SK-N-SH (cell line): ENCODE results near the gene PFKM. TPM values are rescaled to one million over a fixed set of nuclear protein-coding genes. Genes with fewer than 3 reads are reported as not detected.

Experiments used
- CTCF ChIA-PET: fragments of 300-600, 350-600 bp; formaldehyde crosslinking; extraction: SDS; loops from one replicate; lab custom pipeline; 2021; lab: Yijun Ruan, JAX
- POLR2A ChIA-PET: fragments of 350-600 bp; sonication (Branson Sonifier 250); formaldehyde crosslinking; extraction: SDS; loops from one replicate; lab custom pipeline; 2020; ENCODE audit warnings: antibody characterized with exemption, inconsistent platforms; lab: Yijun Ruan, JAX
- DNase-seq: peaks from one replicate; pipeline ENCODE4 v3.0.0; 2012
- H2AFZ ChIP-seq: fragments of 200-600 bp; sonication (generic); 2 replicates; pipeline ENCODE4 v1.8.1; 2016; ENCODE audit warnings: antibody characterized with exemption, mild to moderate bottlenecking, low read depth
- H3F3A ChIP-seq: fragments of 200-600 bp; sonication (generic); replicated peaks from 2 replicates; pipeline ENCODE3; 2016; ENCODE audit warnings: antibody characterized with exemption, mild to moderate bottlenecking; ENCODE audit not compliant: insufficient read depth
- H3K27ac ChIP-seq, 2 experiments: fragments of 200-500 bp in 1 of 2; fragments of 200-600 bp in 1 of 2; sonication (Bioruptor generic) in 1 of 2; sonication (generic), shearing (Covaris generic) in 1 of 2; 2 replicates each; pipeline versions ENCODE4 v1.5.1 to v1.6.1; 2014 to 2016; ENCODE audit warnings: low read depth in 2 of 2, inconsistent platforms in 1 of 2, low read length in 1 of 2, mild to moderate bottlenecking in 1 of 2, mixed read lengths in 1 of 2
- H3K27me3 ChIP-seq: fragments of 200-600 bp; sonication (generic), shearing (Covaris generic); 2 replicates; pipeline ENCODE4 v1.6.1; 2016; ENCODE audit warnings: mixed run types; ENCODE audit not compliant: insufficient read depth
- H3K36me3 ChIP-seq, 2 experiments: fragments of 200-500 bp in 1 of 2; fragments of 200-600 bp in 1 of 2; sonication (Bioruptor generic) in 1 of 2; sonication (generic) in 1 of 2; replicated peaks in 1 of 2; 2 replicates each; pipeline versions ENCODE3 to v1.5.1; 2014 to 2016; ENCODE audit warnings: low read length in 1 of 2, mild to moderate bottlenecking in 1 of 2; ENCODE audit not compliant: insufficient read depth in 2 of 2, control insufficient read depth in 1 of 2
- H3K4me1 ChIP-seq, 2 experiments: fragments of 200-500 bp in 1 of 2; fragments of 200-600 bp in 1 of 2; sonication (Bioruptor generic) in 1 of 2; sonication (generic), shearing (Covaris generic) in 1 of 2; 2 replicates each; pipeline versions ENCODE4 v1.5.1 to v1.6.1; 2014 to 2016; ENCODE audit warnings: low read depth in 1 of 2, low read length in 1 of 2, mixed run types in 1 of 2; ENCODE audit not compliant: insufficient read depth in 2 of 2, control insufficient read depth in 1 of 2
- H3K4me2 ChIP-seq: fragments of 200-600 bp; sonication (generic), shearing (Covaris generic); 2 replicates; pipeline ENCODE4 v1.6.1; 2017; ENCODE audit warnings: mixed run types
- H3K4me3 ChIP-seq, 2 experiments: fragments of 200-500 bp in 1 of 2; fragments of 200-600 bp in 1 of 2; sonication (Bioruptor generic) in 1 of 2; sonication (generic), shearing (Covaris generic) in 1 of 2; 2 replicates each; pipeline versions ENCODE4 v1.5.1 to v1.8.1; 2014 to 2016; ENCODE audit warnings: low read depth in 2 of 2, inconsistent platforms in 1 of 2, low read length in 1 of 2, mild to moderate bottlenecking in 1 of 2, mixed read lengths in 1 of 2, moderate library complexity in 1 of 2
- H3K79me2 ChIP-seq: fragments of 200-600 bp; sonication (generic); 2 replicates; pipeline ENCODE4 v1.8.1; 2017; ENCODE audit warnings: mild to moderate bottlenecking; ENCODE audit not compliant: insufficient read depth
- H3K9ac ChIP-seq: fragments of 200-600 bp; sonication (generic); 2 replicates; pipeline ENCODE4 v1.6.1; 2017; ENCODE audit warnings: mixed run types
- H3K9me2 ChIP-seq: fragments of 200-600 bp; sonication (generic); 2 replicates; pipeline ENCODE4 v1.6.1; 2017; ENCODE audit warnings: mixed run types
- H3K9me3 ChIP-seq: fragments of 200-600 bp; sonication (generic); 2 replicates; pipeline ENCODE4 v1.6.1; 2017; ENCODE audit warnings: mixed run types, mild to moderate bottlenecking, moderate library complexity
- H4K20me1 ChIP-seq: fragments of 200-600 bp; sonication (generic); 2 replicates; pipeline ENCODE4 v1.6.1; 2017; ENCODE audit warnings: mild to moderate bottlenecking, mixed run types; ENCODE audit not compliant: insufficient read depth
- CHD2 ChIP-seq: fragments of 150-350 bp; IDR thresholded peaks from 2 replicates; pipeline ENCODE4 v1.6.1; 2018; ENCODE audit warnings: low read length; ENCODE audit not compliant: partially characterized antibody
- ELF1 ChIP-seq: IDR thresholded peaks from 2 replicates; pipeline ENCODE4 v1.4.0; 2012
- FOSL2 ChIP-seq: IDR thresholded peaks from 2 replicates; pipeline ENCODE4 v1.4.0; 2012; ENCODE audit warnings: low read depth, mild to moderate bottlenecking, moderate library complexity, borderline replicate concordance
- FOXM1 ChIP-seq: IDR thresholded peaks from 2 replicates; pipeline ENCODE4 v1.4.0; 2012; ENCODE audit warnings: low read depth, mild to moderate bottlenecking
- GABPA ChIP-seq: IDR thresholded peaks from 2 replicates; pipeline ENCODE4 v1.4.0; 2012; ENCODE audit warnings: low read depth, mild to moderate bottlenecking
- GATA2 ChIP-seq: sonication (generic); formaldehyde crosslinking; IDR thresholded peaks from 2 replicates; pipeline ENCODE4 v1.5.0; 2020; ENCODE audit warnings: mild to moderate bottlenecking, missing genetic modification reagents
- IRF3 ChIP-seq: fragments of 150-350 bp; IDR thresholded peaks from 2 replicates; pipeline ENCODE4 v1.6.1; 2016; ENCODE audit warnings: mild to moderate bottlenecking, low read depth, low read length
- MAX ChIP-seq: IDR thresholded peaks from 2 replicates; pipeline ENCODE4 v1.4.0; 2012; ENCODE audit warnings: low read depth
- NFIC ChIP-seq: IDR thresholded peaks from 2 replicates; pipeline ENCODE4 v1.4.0; 2012; ENCODE audit warnings: borderline replicate concordance
- POLR2AphosphoS5 ChIP-seq: IDR thresholded peaks from 2 replicates; pipeline ENCODE4 v1.6.1; 2012; ENCODE audit warnings: low read depth, low read length
- RAD21 ChIP-seq: IDR thresholded peaks from 2 replicates; pipeline ENCODE4 v1.6.1; 2012; ENCODE audit warnings: mild to moderate bottlenecking, low read length
- REST ChIP-seq: IDR thresholded peaks from 2 replicates; pipeline ENCODE4 v1.6.1; 2012; ENCODE audit warnings: mild to moderate bottlenecking, low read depth, low read length, moderate library complexity
- RFX5 ChIP-seq: IDR thresholded peaks from 2 replicates; pipeline ENCODE4 v1.6.1; 2012; ENCODE audit warnings: mild to moderate bottlenecking, improper control_type of control experiment, low read length
- RXRA ChIP-seq: IDR thresholded peaks from 2 replicates; pipeline ENCODE4 v1.4.0; 2012; ENCODE audit warnings: low read depth, mild to moderate bottlenecking, borderline replicate concordance
- SIN3A ChIP-seq: IDR thresholded peaks from 2 replicates; pipeline ENCODE4 v1.6.1; 2012; ENCODE audit warnings: low read depth, mild to moderate bottlenecking, low read length, moderate library complexity, borderline replicate concordance
- YY1 ChIP-seq: IDR thresholded peaks from 2 replicates; pipeline ENCODE4 v1.4.0; 2012; ENCODE audit warnings: low read depth, mild to moderate bottlenecking
- WGBS: methylation state at CpG from one replicate; pipeline ENCODE4 v1.1.6; 2017; ENCODE audit warnings: low lambda C conversion rate; 5-methylcytosine and 5-hydroxymethylcytosine counted together
- polyA plus RNA-seq, 3 experiments: library from polyadenylated mRNA; depleted of rRNA; stranded (reverse); fragments of >200 nt; gene quantifications; 2 replicates each; pipeline ENCODE4 v1.2.3, GENCODE V29; 2012

The PFKM gene
- polyA plus RNA-seq, 1 of the 3 experiments (the other 2 are of a cell fraction) = 85.0 TPM

GRCh38 chr12:48129376-48129775 is 10.2 kb downstream of the PFKM start:
- POLR2A ChIA-PET = no interaction called here

GRCh38 chr12:48131517-48131916 is 12.4 kb downstream of the PFKM start:
- Histone ChIP-seq H2AFZ (no peak overlapping the region), H3K9ac (no peak overlapping the region), H3K27ac (no peak overlapping the region), H3K9me3 (no peaks in the 10 kb centered on the region), H4K20me1 (no peaks in the 10 kb centered on the region), H3K9me2 (no peaks in the 10 kb centered on the region), H3K4me2 (no peak overlapping the region), H3K79me2 (no peaks in the 10 kb centered on the region), H3F3A (no peaks in the 10 kb centered on the region), H3K4me3 (no peak overlapping the region), H3K27me3 (no peaks in the 10 kb centered on the region), H3K36me3 (peaks cover 37 to 90% of the 10 kb centered on the region in 2 experiments), H3K4me1 (no peaks in the 10 kb centered on the region)
- TF ChIP-seq RFX5 = no peak
- no peak for TF ChIP-seq REST
- no peak for TF ChIP-seq POLR2AphosphoS5
- TF ChIP-seq GATA2 (CRISPR knock-in tag) = no peak
- no peak for TF ChIP-seq ELF1
- no peak for TF ChIP-seq IRF3
- no peak for TF ChIP-seq GABPA
- no peak for TF ChIP-seq RAD21
- TF ChIP-seq CHD2 = no peak
- no peak for TF ChIP-seq FOXM1
- ChIA-PET CTCF (no interaction called here), POLR2A (no interaction called here)
- DNase-seq = no peak
- 82% methylated on average over 2 of the region's 2 CpGs for WGBS

More at GRCh38 chr12:48129376-48129775, 10.2 kb downstream of the PFKM start:
- H3K36me3 ChIP-seq = peaks cover 44 to 90% of the 10 kb centered on the region in 2 experiments
- H3K9me2 ChIP-seq = no peaks in the 10 kb centered on the region
- no peak for DNase-seq
- no peaks in the 10 kb centered on the region for H4K20me1 ChIP-seq
- no peaks in the 10 kb centered on the region for H3K27me3 ChIP-seq
- H3K4me3 ChIP-seq = no peak overlapping the region
- no peak overlapping the region for H2AFZ ChIP-seq
- no peak overlapping the region for H3K4me2 ChIP-seq
- no peak overlapping the region for H3K9ac ChIP-seq
- H3K4me1 ChIP-seq = no peaks in the 10 kb centered on the region
- no peak for TF ChIP-seq RXRA
- no peak for TF ChIP-seq RFX5
- no peak for TF ChIP-seq YY1
- TF ChIP-seq SIN3A = no peak
- no peak for TF ChIP-seq NFIC
- TF ChIP-seq FOSL2 = no peak
- TF ChIP-seq MAX = no peak
- no peak for TF ChIP-seq REST
- no peaks in the 10 kb centered on the region for H3K79me2 ChIP-seq
- H3K27ac ChIP-seq = no peak overlapping the region
- 93% methylated on average over 1 of the region's 1 CpG for WGBS
- H3F3A ChIP-seq = no peaks in the 10 kb centered on the region
- CTCF ChIA-PET = interaction anchor here (0.7 to 1.1 kb wide), 2 partner anchors 13 to 48 kb away, joined by 3 read pairs; no protein-coding TSS in a partner anchor
- H3K9me3 ChIP-seq = no peaks in the 10 kb centered on the region
